Measurements from ENCODE around the gene C12orf56.
"Not testable (repeated sequence)": the region's sequence is repeated elsewhere in the genome, so short reads cannot be mapped to it uniquely, and the experiment has no call there.

The C12orf56 gene

GRCh38 chr12:64311877-64312276, 78.7 kb downstream of the C12orf56 start:
- DNase-seq (ENCODE audit: low read depth in 2 of 2, low spot score in 1 of 2) = no peak

GRCh38 chr12:64304571-64304970, 86.0 kb downstream of the C12orf56 start:
- DNase-seq (ENCODE audit: low read depth in 2 of 2, low spot score in 1 of 2) = no peak

GRCh38 chr12:64299628-64300027, 90.9 kb downstream of the C12orf56 start:
- no peak for DNase-seq (ENCODE audit: low read depth in 2 of 2, low spot score in 1 of 2)

- DNase-seq (ENCODE audit: low read depth in 2 of 2, low spot score in 1 of 2) = no peak
Observed at GRCh38 chr12:64296301-64296700, 94.3 kb downstream of the C12orf56 start.

- no peak for DNase-seq (ENCODE audit: low read depth in 2 of 2, low spot score in 1 of 2)
Observed at GRCh38 chr12:64293654-64294364, 96.7 kb downstream of the C12orf56 start.

GRCh38 chr12:64293174-64293573, 97.4 kb downstream of the C12orf56 start:
- DNase-seq (ENCODE audit: low read depth in 2 of 2, low spot score in 1 of 2) = not testable (repeated sequence)

- no peak for DNase-seq (ENCODE audit: low read depth in 2 of 2, low spot score in 1 of 2)
Observed at GRCh38 chr12:64286521-64286920, 104.0 kb downstream of the C12orf56 start.

GRCh38 chr12:64284256-64284655, 106.3 kb downstream of the C12orf56 start:
- no peak for DNase-seq (ENCODE audit: low read depth in 2 of 2, low spot score in 1 of 2)

- DNase-seq (ENCODE audit: low read depth in 2 of 2, low spot score in 1 of 2) = no peak
Observed at GRCh38 chr12:64278421-64278820, 112.1 kb downstream of the C12orf56 start.

GRCh38 chr12:64273527-64274403, 116.8 kb downstream of the C12orf56 start:
- no peak for DNase-seq (ENCODE audit: low read depth in 2 of 2, low spot score in 1 of 2)

GRCh38 chr12:64270411-64270810, 120.1 kb downstream of the C12orf56 start:
- no peak for DNase-seq (ENCODE audit: low read depth in 2 of 2, low spot score in 1 of 2)

GRCh38 chr12:64269161-64269560, 121.4 kb downstream of the C12orf56 start:
- no peak for DNase-seq (ENCODE audit: low read depth in 2 of 2, low spot score in 1 of 2)

GRCh38 chr12:64268409-64268808, 122.1 kb downstream of the C12orf56 start:
- no peak for DNase-seq (ENCODE audit: low read depth in 2 of 2, low spot score in 1 of 2)

- no peak for DNase-seq (ENCODE audit: low read depth in 2 of 2, low spot score in 1 of 2)
Observed at GRCh38 chr12:64265839-64266238, 124.7 kb downstream of the C12orf56 start.

GRCh38 chr12:64261813-64262212, 128.7 kb downstream of the C12orf56 start:
- DNase-seq (ENCODE audit: low read depth in 2 of 2, low spot score in 1 of 2) = no peak

GRCh38 chr12:64258576-64258975, 132.0 kb downstream of the C12orf56 start:
- no peak for DNase-seq (ENCODE audit: low read depth in 2 of 2, low spot score in 1 of 2)

- DNase-seq (ENCODE audit: low read depth in 2 of 2, low spot score in 1 of 2) = no peak
Observed at GRCh38 chr12:64256166-64256800, 134.3 kb downstream of the C12orf56 start.

GRCh38 chr12:64255249-64255648, 135.3 kb downstream of the C12orf56 start:
- no peak for DNase-seq (ENCODE audit: low read depth in 2 of 2, low spot score in 1 of 2)

- no peak for DNase-seq (ENCODE audit: low read depth in 2 of 2, low spot score in 1 of 2)
Observed at GRCh38 chr12:64253356-64253755, 137.2 kb downstream of the C12orf56 start.

- no peak for DNase-seq (ENCODE audit: low read depth in 2 of 2, low spot score in 1 of 2)
Observed at GRCh38 chr12:64252681-64253080, 137.9 kb downstream of the C12orf56 start.

- DNase-seq (ENCODE audit: low read depth in 2 of 2, low spot score in 1 of 2) = no peak
Observed at GRCh38 chr12:64243809-64244208, 146.7 kb downstream of the C12orf56 start.

GRCh38 chr12:64240781-64241180, 149.8 kb downstream of the C12orf56 start:
- DNase-seq (ENCODE audit: low read depth in 2 of 2, low spot score in 1 of 2) = no peak

Measured in stimulated activated CD8-positive, alpha-beta memory T cell treated with anti-CD3 and anti-CD28 coated beads, Interleukin-4, amount 100 ng/mL, for 4 hours (primary cell).